GM23338 (cell line): ENCODE measurements around the gene IFI44L.

Source experiments
- CREB1 ChIP-seq: fragments of 250-450 bp; sonication (Bioruptor Pico); IDR thresholded peaks from 2 replicates; pipeline ENCODE4 v1.5.0; 2020; ENCODE audit warnings: low read depth, mild to moderate bottlenecking, moderate library complexity
- ETS1 ChIP-seq: IDR thresholded peaks from 2 replicates; pipeline ENCODE4 v1.6.1; 2016; ENCODE audit warnings: antibody characterized with exemption
- EZH2 ChIP-seq: fragments of 200-600 bp; sonication (generic); IDR thresholded peaks from one replicate; pipeline ENCODE4 v1.8.0; 2017; ENCODE audit warnings: antibody characterized with exemption, mild to moderate bottlenecking, low read depth; ENCODE audit not compliant: unreplicated experiment
- EZH2phosphoT487 ChIP-seq: fragments of 200-600 bp; sonication (generic); IDR thresholded peaks from one replicate; pipeline ENCODE4 v1.8.1; 2018; ENCODE audit warnings: antibody characterized with exemption; ENCODE audit not compliant: unreplicated experiment
- JUNB ChIP-seq: IDR thresholded peaks from one replicate; pipeline ENCODE4 v1.6.1; 2016; ENCODE audit warnings: antibody characterized with exemption; ENCODE audit not compliant: unreplicated experiment
- NANOG ChIP-seq: IDR thresholded peaks from 2 replicates; pipeline ENCODE4 v1.6.1; 2016; ENCODE audit warnings: antibody characterized with exemption, borderline replicate concordance
- POLR2AphosphoS5 ChIP-seq: IDR thresholded peaks from 2 replicates; pipeline ENCODE4 v1.6.1; 2016; ENCODE audit warnings: antibody characterized with exemption, low read depth
- STAT1 ChIP-seq: IDR thresholded peaks from one replicate; pipeline ENCODE4 v1.6.1; 2016; ENCODE audit warnings: antibody characterized with exemption; ENCODE audit not compliant: unreplicated experiment
- ZNF114 ChIP-seq: fragments of 250-450 bp; sonication (Bioruptor Pico); IDR thresholded peaks from 2 replicates; pipeline ENCODE4 v1.5.0; 2020; ENCODE audit warnings: mild to moderate bottlenecking, moderate library complexity
- TF ChIP-seq, protein P1 (sequence below), 2 experiments: fragments of 200-600 bp in 1 of 2; sonication (generic) in 1 of 2; conservative IDR thresholded peaks; 2 replicates each; pipeline versions ENCODE4 v1.5.1 to v1.6.1; 2016 to 2017; ENCODE audit warnings: antibody characterized with exemption in 2 of 2, low read depth in 2 of 2, mild to moderate bottlenecking in 2 of 2, moderate library complexity in 1 of 2
- TF ChIP-seq, protein P2 (sequence below): IDR thresholded peaks from one replicate; pipeline ENCODE4 v1.6.1; 2018; ENCODE audit warnings: antibody characterized with exemption; ENCODE audit not compliant: unreplicated experiment
- TF ChIP-seq, protein P3 (sequence below): fragments of 250-450 bp; sonication (Bioruptor Pico); IDR thresholded peaks from 2 replicates; pipeline ENCODE4 v1.5.0; 2020; ENCODE audit warnings: mild to moderate bottlenecking, moderate library complexity

DNA sequence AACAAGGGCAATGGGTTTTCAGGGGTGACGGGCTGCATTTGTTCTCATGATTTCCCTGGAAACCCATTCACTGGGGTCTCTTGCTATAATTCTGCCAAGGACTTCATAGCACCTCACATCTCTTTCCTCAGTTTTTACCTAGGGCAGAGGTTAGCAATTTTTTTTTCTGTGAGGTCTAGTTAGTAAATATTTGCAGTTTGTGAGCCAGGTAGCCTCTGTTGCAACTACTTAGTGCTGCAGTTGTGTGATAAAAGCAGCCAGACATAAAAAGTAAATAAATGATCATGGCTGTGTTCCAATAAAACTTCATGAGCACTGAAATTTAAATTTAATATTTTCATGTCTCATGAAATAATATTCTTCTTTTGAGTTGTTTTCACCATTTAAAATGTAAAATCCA lies 67.1 kb downstream of the IFI44L start:
- TF ChIP-seq, protein P1, sequence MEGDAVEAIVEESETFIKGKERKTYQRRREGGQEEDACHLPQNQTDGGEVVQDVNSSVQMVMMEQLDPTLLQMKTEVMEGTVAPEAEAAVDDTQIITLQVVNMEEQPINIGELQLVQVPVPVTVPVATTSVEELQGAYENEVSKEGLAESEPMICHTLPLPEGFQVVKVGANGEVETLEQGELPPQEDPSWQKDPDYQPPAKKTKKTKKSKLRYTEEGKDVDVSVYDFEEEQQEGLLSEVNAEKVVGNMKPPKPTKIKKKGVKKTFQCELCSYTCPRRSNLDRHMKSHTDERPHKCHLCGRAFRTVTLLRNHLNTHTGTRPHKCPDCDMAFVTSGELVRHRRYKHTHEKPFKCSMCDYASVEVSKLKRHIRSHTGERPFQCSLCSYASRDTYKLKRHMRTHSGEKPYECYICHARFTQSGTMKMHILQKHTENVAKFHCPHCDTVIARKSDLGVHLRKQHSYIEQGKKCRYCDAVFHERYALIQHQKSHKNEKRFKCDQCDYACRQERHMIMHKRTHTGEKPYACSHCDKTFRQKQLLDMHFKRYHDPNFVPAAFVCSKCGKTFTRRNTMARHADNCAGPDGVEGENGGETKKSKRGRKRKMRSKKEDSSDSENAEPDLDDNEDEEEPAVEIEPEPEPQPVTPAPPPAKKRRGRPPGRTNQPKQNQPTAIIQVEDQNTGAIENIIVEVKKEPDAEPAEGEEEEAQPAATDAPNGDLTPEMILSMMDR (conservative IDR thresholded peaks at IDR 0.05; ENCODE audit: low read depth in 2 of 2) = no peak
- TF ChIP-seq EZH2phosphoT487 (no peak), POLR2AphosphoS5 (no peak), JUNB (no peak), EZH2 (no peak), ETS1 (no peak), CREB1 (CRISPR knock-in tag) (no peak), NANOG (no peak), STAT1 (no peak), ZNF114 (CRISPR knock-in tag) (no peak)
- TF ChIP-seq, protein P2, sequence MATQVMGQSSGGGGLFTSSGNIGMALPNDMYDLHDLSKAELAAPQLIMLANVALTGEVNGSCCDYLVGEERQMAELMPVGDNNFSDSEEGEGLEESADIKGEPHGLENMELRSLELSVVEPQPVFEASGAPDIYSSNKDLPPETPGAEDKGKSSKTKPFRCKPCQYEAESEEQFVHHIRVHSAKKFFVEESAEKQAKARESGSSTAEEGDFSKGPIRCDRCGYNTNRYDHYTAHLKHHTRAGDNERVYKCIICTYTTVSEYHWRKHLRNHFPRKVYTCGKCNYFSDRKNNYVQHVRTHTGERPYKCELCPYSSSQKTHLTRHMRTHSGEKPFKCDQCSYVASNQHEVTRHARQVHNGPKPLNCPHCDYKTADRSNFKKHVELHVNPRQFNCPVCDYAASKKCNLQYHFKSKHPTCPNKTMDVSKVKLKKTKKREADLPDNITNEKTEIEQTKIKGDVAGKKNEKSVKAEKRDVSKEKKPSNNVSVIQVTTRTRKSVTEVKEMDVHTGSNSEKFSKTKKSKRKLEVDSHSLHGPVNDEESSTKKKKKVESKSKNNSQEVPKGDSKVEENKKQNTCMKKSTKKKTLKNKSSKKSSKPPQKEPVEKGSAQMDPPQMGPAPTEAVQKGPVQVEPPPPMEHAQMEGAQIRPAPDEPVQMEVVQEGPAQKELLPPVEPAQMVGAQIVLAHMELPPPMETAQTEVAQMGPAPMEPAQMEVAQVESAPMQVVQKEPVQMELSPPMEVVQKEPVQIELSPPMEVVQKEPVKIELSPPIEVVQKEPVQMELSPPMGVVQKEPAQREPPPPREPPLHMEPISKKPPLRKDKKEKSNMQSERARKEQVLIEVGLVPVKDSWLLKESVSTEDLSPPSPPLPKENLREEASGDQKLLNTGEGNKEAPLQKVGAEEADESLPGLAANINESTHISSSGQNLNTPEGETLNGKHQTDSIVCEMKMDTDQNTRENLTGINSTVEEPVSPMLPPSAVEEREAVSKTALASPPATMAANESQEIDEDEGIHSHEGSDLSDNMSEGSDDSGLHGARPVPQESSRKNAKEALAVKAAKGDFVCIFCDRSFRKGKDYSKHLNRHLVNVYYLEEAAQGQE = no peak
- TF ChIP-seq, protein P3, sequence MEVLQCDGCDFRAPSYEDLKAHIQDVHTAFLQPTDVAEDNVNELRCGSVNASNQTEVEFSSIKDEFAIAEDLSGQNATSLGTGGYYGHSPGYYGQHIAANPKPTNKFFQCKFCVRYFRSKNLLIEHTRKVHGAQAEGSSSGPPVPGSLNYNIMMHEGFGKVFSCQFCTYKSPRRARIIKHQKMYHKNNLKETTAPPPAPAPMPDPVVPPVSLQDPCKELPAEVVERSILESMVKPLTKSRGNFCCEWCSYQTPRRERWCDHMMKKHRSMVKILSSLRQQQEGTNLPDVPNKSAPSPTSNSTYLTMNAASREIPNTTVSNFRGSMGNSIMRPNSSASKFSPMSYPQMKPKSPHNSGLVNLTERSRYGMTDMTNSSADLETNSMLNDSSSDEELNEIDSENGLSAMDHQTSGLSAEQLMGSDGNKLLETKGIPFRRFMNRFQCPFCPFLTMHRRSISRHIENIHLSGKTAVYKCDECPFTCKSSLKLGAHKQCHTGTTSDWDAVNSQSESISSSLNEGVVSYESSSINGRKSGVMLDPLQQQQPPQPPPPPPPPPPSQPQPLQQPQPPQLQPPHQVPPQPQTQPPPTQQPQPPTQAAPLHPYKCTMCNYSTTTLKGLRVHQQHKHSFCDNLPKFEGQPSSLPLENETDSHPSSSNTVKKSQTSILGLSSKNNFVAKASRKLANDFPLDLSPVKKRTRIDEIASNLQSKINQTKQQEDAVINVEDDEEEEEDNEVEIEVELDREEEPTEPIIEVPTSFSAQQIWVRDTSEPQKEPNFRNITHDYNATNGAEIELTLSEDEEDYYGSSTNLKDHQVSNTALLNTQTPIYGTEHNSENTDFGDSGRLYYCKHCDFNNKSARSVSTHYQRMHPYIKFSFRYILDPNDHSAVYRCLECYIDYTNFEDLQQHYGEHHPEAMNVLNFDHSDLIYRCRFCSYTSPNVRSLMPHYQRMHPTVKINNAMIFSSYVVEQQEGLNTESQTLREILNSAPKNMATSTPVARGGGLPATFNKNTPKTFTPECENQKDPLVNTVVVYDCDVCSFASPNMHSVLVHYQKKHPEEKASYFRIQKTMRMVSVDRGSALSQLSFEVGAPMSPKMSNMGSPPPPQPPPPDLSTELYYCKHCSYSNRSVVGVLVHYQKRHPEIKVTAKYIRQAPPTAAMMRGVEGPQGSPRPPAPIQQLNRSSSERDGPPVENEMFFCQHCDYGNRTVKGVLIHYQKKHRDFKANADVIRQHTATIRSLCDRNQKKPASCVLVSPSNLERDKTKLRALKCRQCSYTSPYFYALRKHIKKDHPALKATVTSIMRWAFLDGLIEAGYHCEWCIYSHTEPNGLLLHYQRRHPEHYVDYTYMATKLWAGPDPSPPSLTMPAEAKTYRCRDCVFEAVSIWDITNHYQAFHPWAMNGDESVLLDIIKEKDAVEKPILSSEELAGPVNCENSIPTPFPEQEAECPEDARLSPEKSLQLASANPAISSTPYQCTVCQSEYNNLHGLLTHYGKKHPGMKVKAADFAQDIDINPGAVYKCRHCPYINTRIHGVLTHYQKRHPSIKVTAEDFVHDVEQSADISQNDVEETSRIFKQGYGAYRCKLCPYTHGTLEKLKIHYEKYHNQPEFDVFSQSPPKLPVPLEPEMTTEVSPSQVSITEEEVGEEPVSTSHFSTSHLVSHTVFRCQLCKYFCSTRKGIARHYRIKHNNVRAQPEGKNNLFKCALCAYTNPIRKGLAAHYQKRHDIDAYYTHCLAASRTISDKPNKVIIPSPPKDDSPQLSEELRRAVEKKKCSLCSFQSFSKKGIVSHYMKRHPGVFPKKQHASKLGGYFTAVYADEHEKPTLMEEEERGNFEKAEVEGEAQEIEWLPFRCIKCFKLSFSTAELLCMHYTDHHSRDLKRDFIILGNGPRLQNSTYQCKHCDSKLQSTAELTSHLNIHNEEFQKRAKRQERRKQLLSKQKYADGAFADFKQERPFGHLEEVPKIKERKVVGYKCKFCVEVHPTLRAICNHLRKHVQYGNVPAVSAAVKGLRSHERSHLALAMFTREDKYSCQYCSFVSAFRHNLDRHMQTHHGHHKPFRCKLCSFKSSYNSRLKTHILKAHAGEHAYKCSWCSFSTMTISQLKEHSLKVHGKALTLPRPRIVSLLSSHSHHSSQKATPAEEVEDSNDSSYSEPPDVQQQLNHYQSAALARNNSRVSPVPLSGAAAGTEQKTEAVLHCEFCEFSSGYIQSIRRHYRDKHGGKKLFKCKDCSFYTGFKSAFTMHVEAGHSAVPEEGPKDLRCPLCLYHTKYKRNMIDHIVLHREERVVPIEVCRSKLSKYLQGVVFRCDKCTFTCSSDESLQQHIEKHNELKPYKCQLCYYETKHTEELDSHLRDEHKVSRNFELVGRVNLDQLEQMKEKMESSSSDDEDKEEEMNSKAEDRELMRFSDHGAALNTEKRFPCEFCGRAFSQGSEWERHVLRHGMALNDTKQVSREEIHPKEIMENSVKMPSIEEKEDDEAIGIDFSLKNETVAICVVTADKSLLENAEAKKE (CRISPR knock-in tag) = no peak
